Measurements from ENCODE around the gene CAPRIN2. TPM values are rescaled to one million over a fixed set of nuclear protein-coding genes. Genes with fewer than 3 reads are reported as not detected.

CAPRIN2 gene
- total and polyA plus RNA-seq, 2 of the 8 experiments (the other 6 are each of a cell fraction or from before 2014, with no cell fraction given): 24.8 to 52.0 TPM

- WGBS, 2 experiments (ENCODE audit: extremely low coverage in 1 of 2, insufficient coverage in 1 of 2, insufficient read length in 1 of 2, insufficient replicate concordance in 2 of 2, low coverage in 1 of 2, low lambda C conversion rate in 2 of 2, missing lambda C conversion rate in 1 of 2): 95% methylated on average over 5 of the region's 5 CpGs; no CpG with 5 or more reads in 1 of the 2 experiments
- FAIRE-seq: no peak
- Histone ChIP-seq H3K79me2 (ENCODE audit: control insufficient read depth in 1 of 2, insufficient read depth in 2 of 2, low read length in 2 of 2) (peaks cover 0 to 38% of the 10 kb centered on the region in 2 experiments; a peak in 2 of 4 replicates), H4K5ac (ENCODE audit: insufficient read length, low read depth, low read length) (no peak overlapping the region), H3K4me1 (replicated peaks in 1 of 4; ENCODE audit: control insufficient read depth in 3 of 4, insufficient read depth in 4 of 4, low read length in 3 of 4) (peaks cover 0 to 4% (median 2%) of the 10 kb centered on the region in 4 experiments; a peak in 5 of 7 replicates), H3K14ac (ENCODE audit: insufficient read length) (no peak overlapping the region), H2BK12ac (ENCODE audit: low read depth, low read length) (no peak overlapping the region), H2BK15ac (ENCODE audit: low read length) (no peak overlapping the region), H2BK20ac (ENCODE audit: low read length) (no peak overlapping the region), H3K23ac (ENCODE audit: insufficient read length) (no peak overlapping the region), H3K56ac (replicated peaks; ENCODE audit: insufficient read length, low read depth, low read length) (no peak overlapping the region), H3K4me3 (ENCODE audit: extremely low read depth in 1 of 4, insufficient read depth in 2 of 4, low read depth in 3 of 4, low read length in 4 of 4) (no peak overlapping the region), H4K8ac (ENCODE audit: extremely low read depth, insufficient read depth, low read length) (no peak overlapping the region), H3K79me1 (ENCODE audit: low read depth, low read length) (peaks cover 6% of the 10 kb centered on the region; the same call in 1 of the 2 replicates), H4K20me1 (replicated peaks in 1 of 2; ENCODE audit: control insufficient read depth in 1 of 2, insufficient read depth in 2 of 2, low read length in 2 of 2) (peaks cover 0 to 11% of the 10 kb centered on the region in 2 experiments), H3K4ac (replicated peaks; ENCODE audit: insufficient read length, low read depth, low read length) (no peak overlapping the region), H3K4me2 (ENCODE audit: insufficient read depth in 1 of 2, low read depth in 2 of 2, low read length in 2 of 2) (no peak overlapping the region; a peak in 1 of 4 replicates), H3K18ac (ENCODE audit: extremely low read depth, low read length) (no peak overlapping the region), H3K27ac (ENCODE audit: low read depth, low read length) (no peak overlapping the region), H3K23me2 (ENCODE audit: low read depth, low read length) (peaks cover 15% of the 10 kb centered on the region), H3K36me3 (ENCODE audit: control insufficient read depth in 2 of 4, insufficient read depth in 4 of 4, low read length in 3 of 4) (no peaks in the 10 kb centered on the region), H2BK5ac (ENCODE audit: low read depth, low read length) (no peak overlapping the region), H3K9ac (replicated peaks in 1 of 4; ENCODE audit: extremely low read depth in 1 of 4, low read depth in 3 of 4, low read length in 3 of 4) (no peak overlapping the region), H3K27me3 (replicated peaks in 1 of 4; ENCODE audit: control insufficient read depth in 3 of 4, extremely low read depth in 1 of 4, insufficient read depth in 3 of 4, low read length in 3 of 4) (no peaks in the 10 kb centered on the region), H2AK5ac (ENCODE audit: low read depth, low read length) (no peak overlapping the region), H4K91ac (replicated peaks; ENCODE audit: insufficient read length, low read length) (no peak overlapping the region), H2BK120ac (replicated peaks; ENCODE audit: low read depth, low read length) (no peak overlapping the region), H2AFZ (ENCODE audit: low read length) (no peak overlapping the region), H3K9me3 (ENCODE audit: insufficient read depth in 2 of 2, low read depth in 1 of 2, low read length in 1 of 2) (no peaks in the 10 kb centered on the region)
- ChIA-PET POLR2A (ENCODE audit: partially characterized antibody) (no interaction called here), CTCF (ENCODE audit: partially characterized antibody) (no interaction called here)
- DNase-seq (ENCODE audit: low read depth in 1 of 2, low spot score in 2 of 2): no peak
- TF ChIP-seq POLR2A (IDR thresholded peaks at IDR 0.05; ENCODE audit: control extremely low read depth in 1 of 2, low read depth in 2 of 2, low read length in 2 of 2) (no peak), HDAC2 (IDR thresholded peaks at IDR 0.05; ENCODE audit: borderline replicate concordance in 1 of 2, low read depth in 2 of 2, low read length in 2 of 2) (no peak), KDM5A (IDR thresholded peaks at IDR 0.05; ENCODE audit: low read length) (no peak), BRCA1 (IDR thresholded peaks at IDR 0.05; ENCODE audit: low read depth, low read length) (no peak), HDAC6 (IDR thresholded peaks at IDR 0.05; ENCODE audit: low read depth, low read length) (no peak), ZNF274 (IDR thresholded peaks at IDR 0.05; ENCODE audit: borderline replicate concordance, extremely low read depth, low read length) (no peak), GABPA (IDR thresholded peaks at IDR 0.05; ENCODE audit: borderline replicate concordance, insufficient read depth, low read length) (no peak), BCL11A (IDR thresholded peaks at IDR 0.05; ENCODE audit: low read depth in 2 of 2, low read length in 2 of 2) (no peak), TAF1 (IDR thresholded peaks at IDR 0.05; ENCODE audit: low read depth, low read length) (no peak), SAP30 (IDR thresholded peaks at IDR 0.05; ENCODE audit: insufficient read depth, insufficient replicate concordance, low read length) (no peak), RNF2 (IDR thresholded peaks at IDR 0.05; ENCODE audit: borderline replicate concordance, low read depth, low read length, missing control alignments, poor library complexity, severe bottlenecking) (no peak), PHF8 (conservative IDR thresholded peaks at IDR 0.05; ENCODE audit: low read depth, low read length) (no peak), E2F6 (IDR thresholded peaks at IDR 0.05) (no peak)
Observed at GRCh38 chr12:30692470-30692869, 62.3 kb downstream of the CAPRIN2 start.

All from H1 (cell line).